GM23248 (cell line): ENCODE results near the gene MINK1. TPM values are rescaled to one million over a fixed set of nuclear protein-coding genes. Genes with fewer than 3 reads are reported as not detected.

ENCODE experiments used
- DNase-seq: peaks from one replicate; pipeline ENCODE4 v3.0.0-alpha.2; 2015
- H2AFZ ChIP-seq: fragments of 200-600 bp; sonication (generic); 2 replicates; pipeline ENCODE4 v1.6.1; 2016; ENCODE audit warnings: antibody characterized with exemption
- H3F3A ChIP-seq: fragments of 200-600 bp; sonication (generic); 2 replicates; pipeline ENCODE4 v1.6.1; 2016; ENCODE audit warnings: mild to moderate bottlenecking, antibody characterized with exemption, mixed run types; ENCODE audit not compliant: insufficient read depth
- H3K27ac ChIP-seq: fragments of 200-600 bp; sonication (generic); 2 replicates; pipeline ENCODE4 v1.5.1; 2016; ENCODE audit warnings: mild to moderate bottlenecking
- H3K27me3 ChIP-seq: fragments of 200-600 bp; sonication (generic); replicated peaks from 2 replicates; pipeline ENCODE4 v1.6.1; 2016; ENCODE audit warnings: mild to moderate bottlenecking; ENCODE audit not compliant: insufficient read depth
- H3K36me3 ChIP-seq: fragments of 200-600 bp; sonication (generic); 2 replicates; pipeline ENCODE4 v1.6.1; 2016; ENCODE audit warnings: low read depth, mild to moderate bottlenecking
- H3K4me1 ChIP-seq: fragments of 200-600 bp; sonication (generic); 2 replicates; pipeline ENCODE4 v1.6.1; 2016; ENCODE audit warnings: mild to moderate bottlenecking; ENCODE audit not compliant: insufficient read depth
- H3K4me2 ChIP-seq: fragments of 200-600 bp; sonication (generic); one replicate; pipeline ENCODE4 v1.6.1; 2016; ENCODE audit warnings: mild to moderate bottlenecking; ENCODE audit not compliant: unreplicated experiment
- H3K4me3 ChIP-seq: fragments of 200-600 bp; sonication (generic); 2 replicates; pipeline ENCODE4 v1.5.1; 2016; ENCODE audit warnings: mild to moderate bottlenecking
- H3K79me2 ChIP-seq: fragments of 200-600 bp; sonication (generic); 2 replicates; pipeline ENCODE4 v1.6.1; 2016; ENCODE audit warnings: mild to moderate bottlenecking; ENCODE audit not compliant: insufficient read depth
- H3K9ac ChIP-seq: fragments of 200-600 bp; sonication (generic); 2 replicates; pipeline ENCODE4 v1.6.1; 2016; ENCODE audit warnings: mild to moderate bottlenecking
- H3K9me2 ChIP-seq: fragments of 200-600 bp; sonication (generic); 2 replicates; pipeline ENCODE4 v1.6.1; 2016; ENCODE audit warnings: mixed run types, mild to moderate bottlenecking, moderate library complexity; ENCODE audit not compliant: insufficient read depth
- H3K9me3 ChIP-seq: fragments of 200-600 bp; sonication (generic); one replicate; pipeline ENCODE4 v1.6.1; 2017; ENCODE audit warnings: low read depth
- H4K20me1 ChIP-seq: fragments of 200-600 bp; sonication (generic); 2 replicates; pipeline ENCODE4 v1.6.0; 2016; ENCODE audit not compliant: insufficient read depth
- EZH2 ChIP-seq: fragments of 200-600 bp; sonication (generic); IDR thresholded peaks from 2 replicates; pipeline ENCODE4 v1.6.1; 2018; ENCODE audit warnings: antibody characterized with exemption, mild to moderate bottlenecking; ENCODE audit not compliant: insufficient read depth, poor library complexity, severe bottlenecking
- EZH2phosphoT487 ChIP-seq: fragments of 200-600 bp; sonication (generic); IDR thresholded peaks from 2 replicates; pipeline ENCODE4 v1.6.1; 2018; ENCODE audit warnings: antibody characterized with exemption, moderate library complexity, mild to moderate bottlenecking, low read depth; ENCODE audit not compliant: insufficient read depth
- WGBS, 2 experiments: methylation state at CpG; one replicate each; pipeline ENCODE4 v1.1.6; 2015 to 2017; ENCODE audit warnings: low lambda C conversion rate in 2 of 2, low coverage in 1 of 2; ENCODE audit errors: missing lambda C conversion rate in 2 of 2; 5-methylcytosine and 5-hydroxymethylcytosine counted together
- in situ Hi-C: fragments of 300-500 bp; cut with MboI; formaldehyde crosslinking; loops from 2 replicates; pipeline ENCODE4 v1.15.0; 2020
- polyA plus RNA-seq: library from polyadenylated mRNA; unstranded; fragments of >200 nt; fragmentation: Nextera tagmentation; extraction: Ambion mirVana; gene quantifications from 2 replicates; pipeline ENCODE4 v1.2.1, GENCODE V29; 2016
- total RNA-seq: library from RNA; depleted of rRNA; stranded (reverse); fragments of >200 nt; shearing (Covaris generic); gene quantifications from 2 replicates; pipeline ENCODE4 v1.2.3, GENCODE V29; 2014

Gene MINK1
- total and polyA plus RNA-seq, 2 experiments from 2014 or later: 21.0 to 34.5 TPM

DNA sequence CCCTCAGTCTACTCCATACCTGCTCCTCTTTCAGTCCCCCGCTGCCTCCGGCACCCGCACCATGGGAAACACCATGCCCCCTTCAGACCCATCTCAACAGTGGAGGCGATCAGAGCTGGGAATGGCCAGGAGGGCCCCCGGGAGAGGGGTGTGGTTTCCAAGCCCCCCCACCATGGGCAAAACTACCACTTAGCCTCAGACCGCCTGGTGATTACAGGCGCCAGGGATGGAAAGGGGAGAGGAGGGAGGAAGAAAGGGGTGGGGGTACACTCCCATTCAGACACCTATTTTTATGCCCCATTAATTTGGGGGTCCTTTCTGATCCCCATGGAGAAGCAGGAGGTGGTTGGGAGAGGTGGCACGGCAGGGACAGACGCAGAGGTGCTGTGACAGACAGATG is 30.9 kb upstream of the MINK1 start, which contains the start of gene C17orf114:
Gene C17orf114, minus strand, starts transcription at position 101 of the 400 bp plus-strand sequence.
- no peak within 1 kb of the TSS for H3K4me2 ChIP-seq
- peaks cover 4% of the 10 kb centered on the region; the same call in 1 of the 2 replicates for H3K4me1 ChIP-seq
- H3K27ac ChIP-seq: no peak within 1 kb of the TSS
- H4K20me1 ChIP-seq: no peaks in the 10 kb centered on the region
- no peak within 1 kb of the TSS for H3K4me3 ChIP-seq
- H3K27me3 ChIP-seq: no peaks in the 10 kb centered on the region
- H3K9me2 ChIP-seq: no peaks in the 10 kb centered on the region
- no peak within 1 kb of the TSS for H3K9ac ChIP-seq
- 0 out of 2 replicates have a peak, but pooled peaks cover 6% of the 10 kb centered on the region for H3K36me3 ChIP-seq
- no peaks in the 10 kb centered on the region for H3F3A ChIP-seq
- no peaks in the 10 kb centered on the region for H3K9me3 ChIP-seq
- TF ChIP-seq EZH2phosphoT487 (no peak), EZH2 (no peak)
- no peak for DNase-seq
- in situ Hi-C loops: no loop called here
- H3K79me2 ChIP-seq: peaks cover 13% of the 10 kb centered on the region
- H2AFZ ChIP-seq: no peak within 1 kb of the TSS
- 67 to 69% methylated on average over 9 of the region's 9 CpGs for WGBS, 2 experiments

DNA sequence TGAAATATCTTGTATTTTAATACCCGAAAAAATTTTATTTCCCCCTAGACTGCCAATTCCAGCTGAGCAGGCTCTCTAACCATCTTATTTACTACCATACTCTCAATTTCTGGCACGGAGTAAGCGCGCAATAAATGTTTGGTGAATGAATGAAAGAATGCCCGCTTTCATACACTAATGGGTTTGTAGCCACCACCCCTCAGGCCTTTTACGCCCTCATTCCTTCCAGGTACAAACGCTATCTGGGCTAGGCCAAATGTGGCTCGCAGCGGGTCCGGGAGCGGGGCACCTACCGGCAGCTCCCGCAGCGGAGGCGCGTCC is 26.7 kb upstream of the MINK1 start:
- H3K9ac ChIP-seq: peak overlapping the region; percentile 82
- H3K79me2 ChIP-seq: no peaks in the 10 kb centered on the region
- no peaks in the 10 kb centered on the region for H3K36me3 ChIP-seq
- 1 to 3% methylated on average over 15 to 16 of the region's 16 CpGs for WGBS, 2 experiments
- H3K27me3 ChIP-seq: no peaks in the 10 kb centered on the region
- peak overlapping the region; percentile 75 for H3K4me2 ChIP-seq
- H4K20me1 ChIP-seq: no peaks in the 10 kb centered on the region
- no peak for TF ChIP-seq EZH2phosphoT487
- no peak for TF ChIP-seq EZH2
- H3F3A ChIP-seq: no peaks in the 10 kb centered on the region
- H3K4me1 ChIP-seq: peaks cover 4% of the 10 kb centered on the region; the same call in 1 of the 2 replicates
- H2AFZ ChIP-seq: peak overlapping the region; percentile 72
- in situ Hi-C loops: no loop called here
- no peaks in the 10 kb centered on the region for H3K9me3 ChIP-seq
- no peaks in the 10 kb centered on the region for H3K9me2 ChIP-seq
- H3K4me3 ChIP-seq: peak overlapping the region; percentile 88
- H3K27ac ChIP-seq: no peak overlapping the region
- no peak for DNase-seq

- Histone ChIP-seq H2AFZ (peak within 1 kb of the TSS; percentile 72), H3K27ac (no peak within 1 kb of the TSS), H4K20me1 (no peaks in the 10 kb centered on the region), H3K79me2 (no peaks in the 10 kb centered on the region), H3K9me3 (no peaks in the 10 kb centered on the region), H3K36me3 (no peaks in the 10 kb centered on the region), H3K9me2 (no peaks in the 10 kb centered on the region), H3K9ac (peak within 1 kb of the TSS; percentile 82), H3K4me1 (peaks cover 4% of the 10 kb centered on the region; the same call in 1 of the 2 replicates), H3K4me3 (peak within 1 kb of the TSS; percentile 88), H3F3A (no peaks in the 10 kb centered on the region), H3K4me2 (peak within 1 kb of the TSS; percentile 78), H3K27me3 (no peaks in the 10 kb centered on the region)
- TF ChIP-seq EZH2: no peak
- TF ChIP-seq EZH2phosphoT487: no peak
- in situ Hi-C loops: no loop called here
- peak; percentile 95 for DNase-seq
- WGBS, 2 experiments: 2% methylated on average over 52 to 65 of the region's 106 CpGs
These were observed 26.1 kb upstream of the MINK1 start, which contains the start of gene PLD2 for GRCh38 chr17:4806777-4807604. PLD2 (plus strand) TSS chr17:4807152; CDS start chr17:4807773, 621 bp downstream.

GRCh38 chr17:4807605-4808377 is 25.3 kb upstream of the MINK1 start:
- H3F3A ChIP-seq: no peaks in the 10 kb centered on the region
- in situ Hi-C loops: no loop called here
- H3K4me2 ChIP-seq: peak overlapping the region; percentile 78
- no peaks in the 10 kb centered on the region for H3K79me2 ChIP-seq
- no peak overlapping the region for H3K27ac ChIP-seq
- peak overlapping the region; percentile 88 for H3K4me3 ChIP-seq
- DNase-seq: peak; percentile 48
- H3K9me3 ChIP-seq: no peaks in the 10 kb centered on the region
- no peaks in the 10 kb centered on the region for H3K27me3 ChIP-seq
- H3K9me2 ChIP-seq: no peaks in the 10 kb centered on the region
- H3K9ac ChIP-seq: peak overlapping the region; percentile 82
- peaks cover 4% of the 10 kb centered on the region; the same call in 1 of the 2 replicates for H3K4me1 ChIP-seq
- H3K36me3 ChIP-seq: no peaks in the 10 kb centered on the region
- 29 to 45% methylated on average over 16 to 32 of the region's 32 CpGs for WGBS, 2 experiments
- H2AFZ ChIP-seq: peak overlapping the region; percentile 72
- no peaks in the 10 kb centered on the region for H4K20me1 ChIP-seq
- TF ChIP-seq EZH2phosphoT487 (no peak), EZH2 (no peak)
